IPS DF 6.9 (cell line): Measurements from ENCODE around the gene VSIR.
A peak's percentile ranks its signal among the peaks of the same experiment; 100 is the strongest.

ENCODE experiments used
- DNase-seq: peaks from one replicate; pipeline ENCODE4 v3.0.0-alpha.2; 2013; ENCODE audit warnings: low read depth, low spot score
- H3K27ac ChIP-seq: one replicate; pipeline ENCODE4 v1.5.1; 2013; ENCODE audit warnings: low read length, control low read depth
- H3K27me3 ChIP-seq: 2 replicates; pipeline ENCODE4 v1.6.1; 2013; ENCODE audit warnings: mild to moderate bottlenecking, low read length; ENCODE audit not compliant: control insufficient read depth, insufficient read depth
- H3K36me3 ChIP-seq: 2 replicates; pipeline ENCODE4 v1.6.1; 2013; ENCODE audit warnings: low read length; ENCODE audit not compliant: control insufficient read depth, insufficient read depth
- H3K4me1 ChIP-seq: 2 replicates; pipeline ENCODE4 v1.6.1; 2013; ENCODE audit warnings: low read length; ENCODE audit not compliant: control insufficient read depth, insufficient read depth
- H3K4me3 ChIP-seq: 2 replicates; pipeline ENCODE4 v1.5.1; 2013; ENCODE audit warnings: mild to moderate bottlenecking, low read length
- H3K9me3 ChIP-seq: 2 replicates; pipeline ENCODE4 v1.6.1; 2013; ENCODE audit warnings: low read length, inconsistent platforms; ENCODE audit not compliant: control insufficient read depth, insufficient read depth
- WGBS: extraction: QIAGEN DNeasy Blood & Tissue Kit; methylation state at CpG from one replicate; pipeline ENCODE4 v1.1.7; 2013; ENCODE audit warnings: mixed read lengths, missing lambda C conversion rate; ENCODE audit not compliant: insufficient read length, insufficient coverage; 5-methylcytosine and 5-hydroxymethylcytosine counted together

VSIR gene

DNA sequence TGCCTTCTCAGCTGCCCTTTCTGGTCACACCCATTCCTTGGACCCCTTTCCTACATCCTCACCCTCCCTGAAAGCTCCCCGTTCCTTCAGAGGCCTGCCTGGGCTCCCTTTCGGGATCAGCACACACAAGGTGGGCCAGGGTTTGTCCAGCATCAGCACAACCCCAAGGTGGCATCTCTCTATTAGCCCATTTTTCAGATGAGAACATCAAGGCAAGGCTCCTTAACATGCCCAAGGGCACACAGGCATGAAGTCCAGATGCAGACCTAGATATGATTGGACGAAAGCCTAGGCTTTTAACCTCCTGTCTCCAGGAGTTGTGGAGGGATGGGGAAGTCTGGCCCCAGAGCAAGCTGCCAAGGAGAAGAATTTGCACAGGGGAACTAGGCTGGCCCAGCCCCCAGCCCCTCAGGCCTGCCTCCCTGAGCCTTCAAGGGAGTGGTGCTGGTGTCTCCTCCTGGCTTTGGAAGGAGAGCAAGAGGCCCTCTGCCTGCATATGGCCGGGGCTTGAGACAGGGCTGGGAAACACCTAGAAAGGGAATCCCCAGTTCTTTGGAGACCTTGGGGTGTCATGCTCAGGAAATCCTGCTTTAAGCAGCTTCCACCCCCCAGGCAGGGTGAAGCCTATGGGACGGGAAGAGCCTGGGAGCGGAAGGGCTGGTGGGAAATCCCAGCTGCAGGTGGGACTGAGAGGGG is 9.0 kb upstream of the VSIR start:
- no CpG with 5 or more reads among the region's 6 CpGs for WGBS
- DNase-seq, result no peak
- 0 out of 2 replicates have a peak, but pooled peaks cover 3% of the 10 kb centered on the region for H3K4me1 ChIP-seq

DNA sequence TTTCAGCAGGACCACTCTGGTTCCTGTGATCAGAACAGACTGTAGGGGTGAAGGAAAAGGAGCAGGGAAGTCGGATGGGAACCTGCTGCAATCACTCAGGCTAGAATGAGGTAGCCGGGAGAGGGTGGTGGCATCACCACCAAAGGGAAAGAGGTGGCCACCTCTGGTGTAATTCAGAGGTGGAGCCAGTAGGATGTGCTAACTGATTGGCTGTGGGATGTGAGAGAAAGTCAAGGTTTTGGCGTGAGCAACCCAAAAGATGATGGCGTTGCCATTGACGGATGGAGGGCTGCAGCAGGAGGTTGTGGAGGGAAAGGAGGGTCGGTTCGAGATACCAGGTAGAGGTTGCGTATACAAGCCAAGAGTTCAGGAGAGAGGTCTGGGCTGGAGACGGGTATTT is 7.4 kb upstream of the VSIR start:
- H3K9me3 ChIP-seq, result no peaks in the 10 kb centered on the region

More for the DNA sequence above, 9.0 kb upstream of the VSIR start:
- Histone ChIP-seq H3K9me3 (no peaks in the 10 kb centered on the region), H3K36me3 (no peaks in the 10 kb centered on the region), H3K4me3 (no peak overlapping the region), H3K27ac (no peak overlapping the region), H3K27me3 (no peaks in the 10 kb centered on the region)

DNA sequence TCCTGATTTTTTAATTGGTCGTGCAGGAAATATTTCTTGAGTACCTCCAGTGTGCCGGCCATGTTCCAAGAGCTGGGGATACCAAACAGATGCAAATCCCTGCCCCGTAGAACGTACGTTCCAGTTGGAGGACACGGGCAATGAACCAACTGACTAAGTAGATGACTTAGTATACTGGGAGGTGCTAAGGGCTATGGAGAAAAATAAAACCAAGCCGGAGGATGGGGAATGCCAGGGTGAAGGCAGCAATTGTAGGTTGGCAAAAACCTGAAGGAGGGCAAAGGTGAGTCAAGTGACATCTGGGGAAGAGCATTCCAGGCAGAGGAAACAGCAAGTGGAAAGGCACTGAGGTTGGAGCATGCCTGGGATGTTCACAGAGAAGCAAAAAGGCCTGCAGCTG is 6.8 kb upstream of the VSIR start:
- Histone ChIP-seq H3K4me1 (0 out of 2 replicates have a peak, but pooled peaks cover 3% of the 10 kb centered on the region), H3K36me3 (no peaks in the 10 kb centered on the region), H3K27me3 (no peaks in the 10 kb centered on the region), H3K9me3 (no peaks in the 10 kb centered on the region), H3K4me3 (no peak overlapping the region), H3K27ac (no peak overlapping the region)
- DNase-seq, result no peak
- no CpG with 5 or more reads among the region's 7 CpGs for WGBS

More for the DNA sequence above, 7.4 kb upstream of the VSIR start:
- Histone ChIP-seq H3K4me1 (0 out of 2 replicates have a peak, but pooled peaks cover 3% of the 10 kb centered on the region), H3K4me3 (no peak overlapping the region), H3K27me3 (no peaks in the 10 kb centered on the region), H3K27ac (no peak overlapping the region), H3K36me3 (no peaks in the 10 kb centered on the region)
- no CpG with 5 or more reads among the region's 9 CpGs for WGBS
- no peak for DNase-seq

DNA sequence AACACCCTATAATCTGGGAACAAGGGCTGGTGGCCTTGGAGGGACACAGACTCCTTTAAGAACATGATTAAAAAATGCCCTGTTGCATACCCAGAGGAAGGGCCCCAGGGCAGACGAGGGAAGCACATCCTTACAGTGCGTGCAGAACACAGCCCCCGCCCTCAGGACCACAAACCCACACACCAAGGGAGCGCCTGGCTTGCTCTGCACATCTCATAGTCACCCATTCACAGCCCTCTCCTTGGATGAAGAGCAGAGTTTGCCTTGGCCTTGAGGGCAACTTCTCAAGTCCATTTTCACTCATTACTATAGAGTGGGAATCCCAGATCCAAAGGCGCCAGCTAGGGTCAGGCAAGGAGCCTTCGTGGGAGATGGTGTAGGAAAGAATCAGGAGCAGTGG is 6.3 kb upstream of the VSIR start:
- Histone ChIP-seq H3K36me3 (no peaks in the 10 kb centered on the region), H3K27ac (no peak overlapping the region), H3K9me3 (no peaks in the 10 kb centered on the region), H3K27me3 (no peaks in the 10 kb centered on the region), H3K4me1 (0 out of 2 replicates have a peak, but pooled peaks cover 3% of the 10 kb centered on the region), H3K4me3 (no peak overlapping the region)
- no peak for DNase-seq
- WGBS, result no CpG with 5 or more reads among the region's 6 CpGs

DNA sequence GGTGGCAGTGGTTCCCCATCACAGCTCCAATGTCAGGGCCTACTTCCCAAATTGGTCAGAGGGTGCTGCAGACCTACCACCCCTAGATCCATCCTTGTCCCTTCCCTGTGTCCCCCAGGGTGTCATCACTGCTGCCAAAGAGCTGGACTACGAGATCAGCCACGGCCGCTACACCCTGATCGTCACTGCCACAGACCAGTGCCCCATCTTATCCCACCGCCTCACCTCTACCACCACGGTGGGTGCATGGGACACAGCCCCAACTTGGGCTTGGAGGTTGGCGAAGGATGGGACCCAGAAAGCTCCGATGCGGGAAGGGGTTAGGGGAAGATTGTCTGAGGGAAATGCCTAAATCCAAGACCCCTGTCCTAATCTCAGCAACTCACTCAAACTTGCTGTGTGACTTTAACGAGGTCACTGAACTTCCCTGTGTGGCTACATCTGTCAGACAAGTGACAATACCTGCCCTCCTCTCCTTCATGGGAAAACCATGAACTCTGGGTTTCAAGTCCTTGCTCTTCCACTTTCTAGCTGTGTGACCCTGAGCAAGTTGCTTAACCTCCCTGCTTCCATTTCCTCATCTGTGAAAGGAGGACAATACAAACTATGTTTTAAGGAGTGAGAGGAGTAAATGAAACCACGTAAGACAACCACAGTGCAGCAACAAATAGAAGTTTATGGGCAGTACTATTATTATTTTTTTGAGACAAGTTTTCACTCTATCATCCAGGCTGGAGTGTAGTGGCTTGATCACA is 4.9 kb upstream of the VSIR start:
- DNase-seq, result no peak
- H3K9me3 ChIP-seq, result no peaks in the 10 kb centered on the region
- H3K4me1 ChIP-seq, result peaks cover 5% of the 10 kb centered on the region; the same call in 1 of the 2 replicates
- no peak overlapping the region for H3K27ac ChIP-seq
- no peaks in the 10 kb centered on the region for H3K36me3 ChIP-seq
- no peaks in the 10 kb centered on the region for H3K27me3 ChIP-seq
- no CpG with 5 or more reads among the region's 11 CpGs for WGBS
- no peak overlapping the region for H3K4me3 ChIP-seq

DNA sequence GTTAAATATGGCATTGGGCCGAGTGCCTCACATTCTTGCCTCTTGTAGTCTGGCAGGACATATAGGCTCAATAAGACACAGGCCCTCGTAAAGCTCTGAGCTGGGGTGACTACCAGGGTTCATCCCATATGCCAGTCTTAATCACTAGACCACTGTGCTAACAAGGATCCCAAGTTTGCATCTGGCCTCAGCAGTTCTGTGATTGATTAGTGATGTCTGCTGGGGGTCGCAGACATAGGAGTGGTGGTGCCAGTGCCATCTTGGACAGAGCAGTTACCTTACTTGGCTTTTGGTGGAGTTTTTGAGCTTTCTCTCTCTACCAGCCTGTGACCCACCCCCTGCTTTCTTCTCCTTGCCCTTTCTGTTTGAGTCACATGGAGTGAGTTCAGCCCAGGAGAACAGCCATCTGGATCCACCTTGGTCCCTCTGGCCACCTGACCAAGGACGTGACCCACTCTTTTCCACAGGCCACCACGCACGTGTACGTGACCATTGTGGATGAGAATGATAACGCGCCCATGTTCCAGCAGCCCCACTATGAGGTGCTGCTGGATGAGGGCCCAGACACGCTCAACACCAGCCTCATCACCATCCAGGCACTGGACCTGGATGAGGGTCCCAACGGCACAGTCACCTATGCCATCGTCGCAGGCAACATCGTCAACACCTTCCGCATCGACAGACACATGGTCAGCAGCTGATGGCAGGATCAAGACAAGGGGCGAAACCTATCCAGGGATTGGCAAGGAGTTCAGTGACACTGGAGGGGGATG is 4.1 kb upstream of the VSIR start:
- no peaks in the 10 kb centered on the region for H3K36me3 ChIP-seq
- H3K4me1 ChIP-seq, result peaks cover 2% of the 10 kb centered on the region; the same call in 1 of the 2 replicates
- no peak overlapping the region for H3K4me3 ChIP-seq
- H3K27me3 ChIP-seq, result no peaks in the 10 kb centered on the region
- no peak overlapping the region for H3K27ac ChIP-seq
- no CpG with 5 or more reads among the region's 17 CpGs for WGBS
- H3K9me3 ChIP-seq, result no peaks in the 10 kb centered on the region
- no peak for DNase-seq

DNA sequence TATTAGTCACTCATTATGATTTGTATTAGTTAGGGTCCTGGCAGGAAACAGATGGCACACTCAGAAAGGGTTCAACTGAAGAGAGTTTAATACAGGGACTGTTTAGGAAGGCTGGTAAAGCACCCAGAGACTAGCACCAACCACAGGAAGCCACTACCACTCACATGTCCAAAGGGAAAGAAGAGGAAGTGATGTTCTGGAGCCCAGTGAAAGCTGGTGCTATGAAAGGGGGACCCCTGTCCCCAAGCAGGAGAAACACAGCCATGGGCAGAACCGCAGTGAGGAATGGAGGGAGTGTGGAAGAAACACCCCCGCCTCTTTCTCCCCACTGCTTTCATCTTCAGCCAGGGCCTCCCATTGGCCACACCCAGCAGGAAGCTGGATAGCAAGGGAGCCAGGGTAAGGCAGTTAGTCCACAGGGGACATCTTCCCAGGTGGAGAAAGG is 3.2 kb upstream of the VSIR start:
- Histone ChIP-seq H3K27ac (no peak overlapping the region), H3K4me1 (peaks cover 2% of the 10 kb centered on the region; the same call in 1 of the 2 replicates), H3K27me3 (no peaks in the 10 kb centered on the region), H3K4me3 (no peak overlapping the region), H3K9me3 (no peaks in the 10 kb centered on the region), H3K36me3 (no peaks in the 10 kb centered on the region)
- no CpG with 5 or more reads among the region's 2 CpGs for WGBS
- DNase-seq, result no peak

DNA sequence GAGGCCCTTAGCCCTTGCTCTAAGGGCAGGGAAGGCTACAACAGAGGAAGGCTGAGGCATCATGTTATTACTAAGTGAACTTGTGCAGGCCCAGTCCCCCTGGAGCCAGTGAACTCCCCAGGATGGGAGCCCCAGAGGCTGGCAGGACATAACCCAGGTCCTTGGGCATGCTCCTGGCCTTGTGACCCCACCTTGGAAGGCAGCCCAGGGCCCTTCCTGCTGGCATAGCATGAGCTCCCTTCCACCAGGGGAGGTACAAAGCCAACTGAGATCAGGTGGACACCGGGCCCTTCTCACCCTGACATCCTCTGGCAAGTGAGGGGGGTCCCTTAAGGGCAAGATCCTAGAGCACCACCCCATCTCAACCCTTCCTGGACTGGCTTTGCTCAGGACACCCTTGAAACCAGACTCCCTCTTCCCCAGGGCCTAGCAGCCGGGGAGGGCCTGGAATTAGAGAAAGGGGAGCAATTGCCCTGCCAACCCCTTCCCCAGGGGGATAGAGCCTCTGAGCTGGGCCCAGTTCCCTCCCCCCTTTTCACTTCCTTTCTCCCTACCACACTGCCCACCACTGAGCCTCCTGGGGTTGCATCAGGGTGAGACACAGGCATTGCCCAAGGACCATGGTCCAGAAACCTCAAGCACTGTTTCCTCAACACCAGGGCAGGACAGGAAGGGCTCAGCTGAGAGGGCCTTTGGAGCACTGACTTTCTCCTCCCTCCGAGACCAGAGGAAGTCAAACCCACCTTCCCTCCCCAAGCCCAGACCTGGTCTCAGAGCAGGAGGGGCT is 1.8 kb upstream of the VSIR start:
- Histone ChIP-seq H3K27me3 (no peaks in the 10 kb centered on the region), H3K9me3 (no peaks in the 10 kb centered on the region), H3K4me1 (peaks cover 2% of the 10 kb centered on the region; the same call in 1 of the 2 replicates), H3K4me3 (no peak overlapping the region), H3K27ac (no peak overlapping the region), H3K36me3 (no peaks in the 10 kb centered on the region)
- no peak for DNase-seq
- WGBS, result no CpG with 5 or more reads among the region's 3 CpGs

DNA sequence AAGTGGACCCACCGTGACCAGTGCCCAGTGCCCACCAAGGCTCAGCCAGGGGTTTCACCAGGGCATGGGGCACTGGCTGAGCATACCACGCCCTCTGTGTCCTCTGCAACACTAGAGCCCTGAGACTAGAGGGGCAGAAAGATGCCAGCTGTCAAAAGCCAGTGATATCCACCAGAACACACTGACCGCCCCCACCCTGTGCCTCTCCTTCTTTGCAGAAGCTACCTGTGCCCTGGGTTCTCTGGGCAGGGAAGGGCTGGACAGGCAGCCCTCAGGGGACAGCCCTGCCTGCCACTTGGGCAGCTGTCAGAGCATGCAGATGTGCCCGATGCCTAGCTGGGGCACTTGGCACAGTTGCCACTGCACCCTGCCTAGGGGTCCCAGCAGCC is 494 bp downstream of the VSIR start:
- H3K27me3 ChIP-seq, result no peaks in the 10 kb centered on the region
- H3K4me1 ChIP-seq, result peaks cover 2% of the 10 kb centered on the region; the same call in 1 of the 2 replicates
- no peaks in the 10 kb centered on the region for H3K36me3 ChIP-seq
- no peak for DNase-seq
- H3K9me3 ChIP-seq, result no peaks in the 10 kb centered on the region
- no peak overlapping the region for H3K27ac ChIP-seq
- H3K4me3 ChIP-seq, result peak overlapping the region; percentile 65; the same call in 1 of the 2 replicates
- WGBS, result no CpG with 5 or more reads among the region's 4 CpGs
